NCI-H446 (cell line): ENCODE results near the gene RFESD.
"Not testable (repeated sequence)": the region's sequence is repeated elsewhere in the genome, so short reads cannot be mapped to it uniquely, and the experiment has no call there.

Source experiments
- DNase-seq, 2 experiments: peaks; one replicate each; lab custom pipeline; 2025; lab: John Stamatoyannopoulos, UW

Gene RFESD

DNA sequence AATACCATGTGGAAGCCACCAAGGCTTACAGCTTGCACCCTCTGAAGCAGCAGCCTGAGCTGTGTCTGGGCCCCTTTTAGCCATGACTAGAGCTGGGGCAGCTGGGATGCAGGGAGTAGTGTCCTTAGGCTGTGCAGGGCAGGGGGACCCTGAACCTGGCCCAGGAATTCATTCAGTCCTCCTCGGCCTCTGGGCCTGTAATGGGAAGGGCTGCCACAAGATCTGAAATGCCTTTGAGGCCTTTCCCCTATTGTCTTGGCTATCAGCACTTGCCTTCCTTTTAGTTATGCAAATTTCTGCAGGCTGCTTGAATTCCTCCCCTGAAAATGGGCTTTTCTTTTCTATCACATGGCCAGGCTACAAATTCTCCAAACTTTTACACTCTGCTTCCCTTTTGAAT lies 17.6 kb upstream of the RFESD start:
- DNase-seq = no peak

DNA sequence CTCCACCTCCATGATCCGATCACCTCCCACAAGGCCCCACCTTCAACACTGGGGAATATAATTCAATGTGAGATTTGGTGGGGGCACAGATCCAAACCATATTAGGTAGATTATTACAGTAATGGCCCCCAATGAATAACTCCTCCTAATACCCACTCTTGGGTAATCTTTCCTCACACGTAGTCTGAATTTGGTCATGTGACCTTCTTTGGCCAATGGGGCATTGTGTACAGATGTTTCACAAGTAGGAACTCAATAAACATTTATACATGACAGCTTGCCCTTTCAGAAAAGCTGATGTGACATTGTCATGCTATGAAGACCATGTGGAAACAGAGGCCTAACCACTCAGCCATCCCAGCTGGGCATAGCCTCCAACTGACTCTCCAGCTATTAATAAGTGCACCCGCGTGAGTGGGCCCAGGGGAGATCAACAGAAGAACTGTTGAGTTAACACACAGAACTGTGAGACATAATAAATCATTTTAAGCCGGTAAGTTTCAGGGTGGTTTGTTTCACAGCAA lies 16.1 kb upstream of the RFESD start:
- no peak for DNase-seq

DNA sequence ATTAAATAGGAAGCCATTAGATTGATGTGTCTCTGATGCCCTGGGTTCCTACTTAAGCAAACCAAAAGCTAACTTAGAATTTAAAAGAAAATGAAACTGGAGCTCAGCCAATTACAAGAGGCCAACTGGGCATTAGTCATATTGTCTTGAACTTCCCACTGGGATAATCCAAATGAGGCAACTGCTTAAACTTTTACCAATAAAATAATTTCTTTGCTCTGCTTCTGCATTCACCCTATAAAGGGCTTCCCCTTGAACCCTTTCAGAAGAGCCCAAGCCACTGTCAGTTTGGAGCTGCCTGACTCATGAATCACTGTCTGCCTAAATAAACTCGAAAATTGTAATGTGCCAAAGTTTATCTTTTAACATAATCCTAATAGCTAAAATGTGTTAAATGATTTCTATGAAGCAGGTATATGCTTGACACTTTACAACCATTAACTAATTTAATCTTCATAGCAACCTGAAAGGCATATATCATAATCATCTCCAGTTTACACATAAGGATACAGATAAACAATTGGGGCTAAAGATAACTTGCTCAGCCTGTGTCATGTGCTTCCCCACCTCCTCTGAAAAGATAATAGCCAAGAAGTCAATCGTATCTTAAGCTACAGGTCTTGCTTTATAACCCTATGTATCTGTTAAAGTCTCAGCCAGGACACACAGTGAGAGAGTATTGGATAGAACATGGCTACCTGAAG lies 15.2 kb upstream of the RFESD start:
- DNase-seq = peak in 1 of 2 experiments; percentile 11

DNA sequence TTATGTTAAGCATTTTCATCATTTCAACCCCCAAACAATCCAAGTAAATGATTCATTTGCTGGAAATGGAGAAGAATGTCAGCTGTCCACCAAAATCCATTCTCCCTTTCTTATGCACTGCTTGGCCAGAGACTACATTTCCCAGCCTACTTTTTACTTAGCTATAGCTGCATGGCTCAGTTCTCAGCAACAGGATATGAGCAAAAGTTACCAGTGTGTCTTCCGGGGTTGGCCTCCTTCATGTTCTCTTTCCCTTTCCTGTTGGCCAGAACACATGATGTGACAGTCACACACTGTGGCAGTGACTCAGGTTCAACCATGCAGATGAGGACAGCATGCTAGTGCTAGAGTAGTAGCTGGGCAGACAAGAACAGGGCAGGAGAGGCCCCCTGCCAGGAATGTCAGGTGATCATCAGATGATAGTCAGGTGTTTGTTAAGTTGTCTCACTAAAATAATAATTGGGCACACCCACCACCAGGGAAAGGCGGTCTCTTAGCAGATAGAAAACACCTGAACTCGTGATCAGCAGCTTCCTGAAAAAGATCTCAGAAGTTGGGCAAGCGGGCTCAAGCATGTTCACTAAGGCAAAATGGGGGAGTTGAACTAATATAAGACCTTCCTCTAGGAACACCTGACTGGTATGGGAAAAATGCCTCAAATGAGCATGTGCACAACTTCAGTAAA lies 14.4 kb upstream of the RFESD start:
- DNase-seq = no peak

DNA sequence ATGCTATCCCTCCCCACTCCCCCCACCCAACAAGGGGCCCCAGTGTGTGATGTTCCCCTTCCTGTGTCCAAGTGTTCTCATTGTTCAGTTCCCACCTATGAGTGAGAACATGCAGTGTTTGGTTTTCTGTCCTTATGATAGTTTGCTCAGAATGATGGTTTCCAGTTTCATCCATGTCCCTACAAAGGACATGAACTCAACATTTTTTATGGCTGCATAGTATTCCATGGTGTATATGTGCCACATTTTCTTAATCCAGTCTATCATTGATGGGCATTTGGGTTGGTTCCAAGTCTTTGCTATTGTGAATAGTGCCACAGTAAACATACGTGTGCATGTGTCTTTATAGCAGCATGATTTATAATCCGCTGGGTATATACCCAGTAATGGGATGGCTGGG lies 13.6 kb upstream of the RFESD start:
- not testable (repeated sequence) for DNase-seq

DNA sequence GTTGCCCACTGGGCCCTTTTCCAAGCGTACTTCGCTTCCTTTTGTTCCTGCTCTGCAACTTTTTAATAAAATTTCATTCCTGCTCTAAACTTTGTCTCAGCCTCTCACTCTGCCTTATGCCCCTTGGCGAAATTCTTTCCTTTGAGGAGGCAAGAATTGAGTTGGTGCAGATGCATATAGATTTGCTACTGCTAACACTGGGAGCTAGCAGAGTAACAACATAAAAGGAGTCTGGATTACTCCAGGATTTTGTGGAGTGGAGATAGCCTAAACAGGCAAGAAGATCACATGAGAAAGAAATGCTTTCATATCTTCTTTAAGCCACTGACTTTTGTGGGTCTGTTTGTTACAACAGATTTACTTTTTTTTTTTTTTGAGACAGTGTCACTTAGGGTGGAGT lies 12.9 kb upstream of the RFESD start:
- DNase-seq = no peak

DNA sequence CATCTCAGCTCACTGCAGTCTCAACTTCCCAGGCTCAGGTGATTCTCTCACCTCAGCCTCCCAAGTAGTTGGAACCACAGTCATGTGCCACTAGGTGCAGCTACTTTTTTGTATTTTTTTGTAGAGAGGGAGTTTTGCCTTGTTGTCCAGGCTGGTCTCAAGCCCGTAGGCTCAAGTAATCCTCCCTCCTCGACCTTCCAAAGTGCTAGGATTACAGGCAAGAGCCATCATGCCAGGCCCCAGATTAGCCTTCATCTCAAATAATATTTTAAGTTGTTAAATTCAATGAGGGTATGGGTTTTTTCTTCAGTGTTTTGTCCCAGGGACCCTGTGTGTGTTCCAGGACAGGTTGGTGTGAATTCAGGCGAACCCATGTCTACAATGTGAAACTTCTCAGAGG lies 12.5 kb upstream of the RFESD start:
- no peak for DNase-seq

DNA sequence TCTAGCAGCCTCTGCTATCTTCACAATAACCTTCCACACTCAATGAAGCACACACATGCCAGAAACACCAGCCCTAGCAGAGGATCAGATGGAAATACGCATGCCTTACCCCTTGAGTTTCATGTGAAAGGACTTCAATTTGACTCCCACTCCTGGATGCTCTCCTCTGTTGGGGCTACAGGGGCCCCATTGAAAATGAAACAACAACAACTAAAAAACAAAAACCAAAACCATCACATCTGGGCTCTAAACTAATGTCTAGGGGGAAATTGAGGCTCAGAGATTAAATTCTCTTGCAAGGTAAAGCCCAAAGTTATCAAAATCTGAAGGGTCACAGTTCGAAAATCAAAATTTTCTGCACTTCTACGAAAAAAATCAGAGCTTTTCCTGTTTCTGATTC lies 7.9 kb upstream of the RFESD start:
- no peak for DNase-seq

DNA sequence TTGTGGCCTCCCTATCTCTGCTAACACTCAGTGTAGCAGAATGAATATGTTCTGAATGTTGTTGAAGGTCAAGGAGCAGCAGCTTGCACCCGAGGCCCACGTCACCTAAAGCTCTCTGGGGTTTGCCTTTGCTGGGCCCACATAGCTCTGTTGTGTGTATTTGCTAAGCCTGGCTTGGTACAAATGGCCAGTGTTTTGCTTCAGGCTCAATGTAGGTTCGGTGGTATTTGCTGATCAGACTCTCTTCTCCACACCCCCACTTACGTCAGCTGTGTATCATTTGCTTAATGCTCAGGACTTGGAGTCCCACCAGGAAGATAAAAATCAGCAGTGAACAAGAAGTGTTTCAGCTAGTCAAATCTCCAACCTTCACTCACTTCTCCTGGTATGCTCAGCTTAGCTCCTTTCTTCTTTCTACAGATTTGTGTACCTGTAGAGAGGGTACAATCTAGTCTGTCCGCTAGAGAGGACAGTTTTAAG lies 4.8 kb upstream of the RFESD start:
- no peak for DNase-seq

DNA sequence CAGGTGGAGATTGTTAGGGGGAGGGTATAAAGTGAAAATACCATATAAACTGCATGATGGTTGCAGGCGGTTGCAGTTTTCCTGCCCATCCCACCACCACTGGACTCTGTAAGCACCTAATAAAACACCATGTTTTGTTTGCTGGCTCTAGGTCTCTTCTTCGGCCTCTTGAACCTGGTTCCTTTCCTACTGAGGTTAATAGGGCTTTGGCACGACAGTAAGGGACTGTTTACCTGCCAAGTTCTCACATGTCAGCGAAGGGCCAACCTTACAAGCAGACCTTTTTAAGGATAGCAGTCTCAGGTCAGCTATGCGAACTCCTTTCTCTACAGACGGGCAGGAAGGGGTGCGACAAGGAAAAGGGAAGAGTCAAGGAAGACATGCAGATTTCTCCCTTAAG lies 3.4 kb upstream of the RFESD start:
- no peak for DNase-seq

DNA sequence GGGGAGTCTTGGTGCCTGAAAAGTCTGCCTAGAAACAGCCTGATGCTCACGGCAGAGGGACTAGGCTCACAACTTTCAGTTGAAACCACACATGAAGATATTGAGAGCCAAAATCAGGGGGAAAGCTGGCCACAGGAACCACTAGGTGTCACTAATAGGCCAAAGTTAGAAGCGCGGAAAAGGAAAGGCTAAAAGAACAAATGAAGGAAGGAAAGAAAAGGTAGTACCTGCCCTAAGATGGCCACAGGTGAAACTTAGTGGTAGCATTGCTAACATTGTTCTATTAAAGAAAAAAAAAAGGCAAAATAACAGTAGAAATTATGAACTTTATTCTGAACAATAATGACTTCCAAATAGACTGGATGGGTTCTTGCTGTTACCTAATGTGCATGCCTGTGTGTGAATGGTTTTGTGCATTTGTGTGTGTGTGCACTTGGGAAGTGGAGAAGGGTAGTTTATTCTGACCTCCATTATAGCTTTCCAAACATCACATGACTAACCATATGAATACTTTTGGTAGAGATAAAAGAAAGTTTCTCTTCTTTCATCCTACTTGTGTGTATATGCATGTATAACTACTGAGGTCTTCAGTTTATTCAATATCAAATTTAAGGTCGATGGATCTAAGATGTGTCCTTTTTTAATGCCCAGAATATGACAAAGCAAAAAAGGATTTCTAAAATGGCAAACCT lies 2.1 kb upstream of the RFESD start:
- peak; percentile 24 to 47 for DNase-seq

DNA sequence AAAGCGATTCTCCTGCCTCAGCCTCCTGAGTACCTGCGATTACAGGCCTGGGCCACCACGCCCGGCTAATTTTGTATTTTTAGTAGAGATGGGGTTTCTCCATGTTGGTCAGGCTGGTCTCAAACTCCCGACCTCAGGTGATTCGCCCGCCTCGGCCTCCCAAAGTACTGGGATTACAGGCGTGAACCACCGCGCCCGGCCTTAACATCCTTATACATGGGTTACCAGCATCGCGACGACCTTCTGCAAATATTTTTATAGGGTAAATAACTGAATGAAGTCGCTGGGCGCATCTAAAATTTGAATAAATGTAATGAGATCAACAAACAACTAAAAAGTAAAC lies 380 bp upstream of the RFESD start:
- DNase-seq = not testable (repeated sequence)

DNA sequence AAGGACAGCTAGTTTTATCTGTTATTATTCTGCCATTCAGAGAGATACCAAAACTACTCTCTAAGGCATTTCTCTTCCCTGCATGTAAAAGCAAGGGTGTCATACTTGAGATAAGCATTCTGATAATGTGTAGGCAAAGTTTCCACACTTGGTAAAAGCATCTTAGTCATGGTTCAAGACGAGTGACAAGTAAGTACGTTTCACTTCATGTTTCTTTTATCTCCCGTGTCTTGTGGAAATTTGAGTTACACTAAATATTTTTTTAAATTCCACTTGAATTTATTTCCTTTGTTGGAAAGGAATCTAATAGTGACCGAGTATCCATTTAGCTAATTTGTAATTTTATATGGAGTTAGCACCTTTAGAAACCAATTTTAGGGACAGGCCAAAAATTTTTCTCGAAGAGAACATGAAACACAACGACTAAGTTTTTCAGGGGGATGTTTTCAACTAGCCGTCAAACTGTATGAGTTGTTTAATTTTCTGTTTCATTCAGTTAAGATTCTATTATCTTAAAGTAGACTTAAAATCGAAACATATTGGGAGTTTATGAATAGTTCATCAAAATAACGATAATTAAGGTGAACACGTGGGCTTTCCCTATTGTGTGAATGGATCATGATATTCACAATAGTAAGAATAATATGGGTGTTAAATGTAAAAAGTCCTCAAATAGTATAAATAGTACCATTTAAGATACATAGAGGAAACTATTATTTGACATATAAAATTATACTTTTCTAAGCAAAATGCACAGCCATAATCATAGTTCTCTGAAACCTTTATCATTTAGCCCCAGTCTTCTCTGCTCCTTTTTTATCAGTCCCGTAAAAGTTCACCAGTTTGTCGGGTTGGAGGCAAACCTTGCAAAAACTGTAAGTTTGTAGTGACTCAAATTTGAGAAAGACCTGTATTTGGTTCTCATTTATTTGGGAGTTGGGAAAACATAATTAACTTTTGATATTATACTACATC lies 1.6 kb downstream of the RFESD start:
- DNase-seq = no peak

DNA sequence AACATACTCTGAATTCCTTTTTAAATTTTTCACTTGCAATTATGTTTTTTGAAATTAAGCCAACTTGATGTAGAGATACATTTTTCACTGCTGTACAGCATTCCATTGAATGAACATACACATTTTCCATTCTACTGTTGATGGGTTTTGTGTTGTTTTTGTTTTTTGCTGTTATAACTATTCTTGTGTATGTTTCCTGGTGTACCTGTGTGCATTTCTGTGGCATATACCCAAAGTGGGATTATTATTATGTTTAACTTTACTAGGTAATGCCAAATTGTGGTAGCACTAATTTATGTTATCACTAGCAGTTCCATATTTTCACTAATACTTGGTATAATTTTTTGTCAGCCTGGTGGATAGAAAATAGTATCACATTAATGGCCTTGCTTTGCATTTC lies 2.7 kb downstream of the RFESD start:
- no peak for DNase-seq

DNA sequence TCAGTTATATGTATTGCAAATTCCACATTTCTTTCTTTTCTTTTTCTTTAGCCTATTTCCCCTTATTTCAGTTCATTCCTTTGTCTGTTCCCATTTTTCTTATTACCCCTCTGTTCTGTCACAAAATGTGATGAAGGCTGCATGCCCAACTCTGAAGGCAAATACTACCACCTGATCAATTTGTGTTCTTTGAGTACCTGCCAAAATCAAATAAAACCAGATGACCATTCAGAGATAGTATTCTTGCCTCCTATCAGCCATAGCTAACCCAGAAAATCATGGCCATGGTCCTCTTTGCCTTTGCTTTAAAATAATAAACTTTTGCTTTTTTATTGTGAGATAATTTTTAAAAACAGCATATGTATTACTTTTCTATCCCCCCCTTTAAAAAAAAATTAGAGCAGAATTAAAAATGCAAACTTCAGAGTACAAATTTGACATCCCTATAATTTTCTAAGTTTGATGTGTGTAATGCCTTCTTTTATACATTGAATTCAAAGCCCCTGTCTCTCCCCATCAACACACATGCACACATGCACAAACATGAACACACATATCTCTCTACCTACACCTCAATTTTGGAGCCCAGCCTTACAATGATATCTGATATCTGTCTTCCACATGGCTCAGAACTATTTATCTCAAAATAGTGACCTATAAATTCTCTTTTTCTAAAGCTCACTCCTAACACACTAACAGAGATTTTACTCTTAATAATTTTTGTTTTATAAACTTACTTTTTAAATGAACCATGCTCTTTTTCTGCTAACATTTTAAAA lies 3.5 kb downstream of the RFESD start:
- DNase-seq = no peak

DNA sequence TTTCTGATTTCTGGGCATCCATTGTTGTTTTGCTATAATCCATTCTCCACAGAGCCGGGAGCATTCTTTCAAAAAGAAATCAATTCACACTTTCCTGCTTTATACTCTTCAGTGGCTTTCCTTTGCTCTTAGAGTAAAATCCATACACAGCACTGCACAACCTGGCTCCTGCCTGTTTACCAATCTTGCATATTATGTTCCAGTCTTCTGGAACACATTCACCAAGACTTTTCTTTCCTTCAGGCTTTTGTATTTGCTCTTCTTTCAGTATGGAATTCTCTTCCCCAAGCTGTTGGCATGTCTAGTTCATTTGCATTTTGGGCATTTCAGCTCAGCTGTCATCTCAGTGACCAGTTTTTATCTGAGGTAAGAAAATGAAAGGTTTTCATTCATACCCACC lies 6.3 kb downstream of the RFESD start:
- DNase-seq = no peak

DNA sequence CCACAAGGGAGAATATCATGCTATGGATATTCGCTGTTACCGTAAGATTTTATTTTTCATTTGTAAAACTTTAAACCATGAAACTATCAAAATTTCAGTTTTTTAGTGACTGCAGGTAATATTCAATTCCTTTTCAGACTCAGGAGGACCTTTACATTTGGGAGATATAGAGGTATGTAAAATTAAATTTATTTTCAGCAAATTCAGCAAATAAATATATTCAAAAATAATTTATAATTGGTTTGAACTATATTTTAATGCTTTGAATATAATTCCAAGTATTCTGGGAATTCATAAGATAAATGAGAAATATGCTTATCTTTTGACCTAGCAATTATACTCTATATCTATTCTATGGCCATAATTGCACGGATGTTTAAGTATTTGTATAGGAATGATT lies 7.6 kb downstream of the RFESD start:
- DNase-seq = no peak

DNA sequence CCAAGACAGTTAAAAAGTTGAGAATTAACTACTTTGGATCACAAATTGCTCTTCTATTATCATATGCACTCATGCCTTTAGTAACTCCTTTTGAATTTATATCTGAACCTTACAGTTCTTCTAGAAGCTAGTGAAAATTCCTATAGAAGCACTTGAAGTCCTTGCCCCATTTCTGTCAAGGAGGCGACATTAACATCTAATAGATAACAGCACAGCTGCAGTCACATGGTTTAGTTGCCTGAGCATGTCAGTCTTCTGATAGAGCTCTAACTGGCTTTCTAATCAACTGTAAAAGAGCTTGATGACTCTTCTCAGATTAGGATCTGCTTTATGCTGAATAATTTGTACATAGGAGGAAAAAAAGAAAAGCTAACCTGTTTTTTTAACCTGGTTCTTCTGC lies 9.0 kb downstream of the RFESD start:
- no peak for DNase-seq

DNA sequence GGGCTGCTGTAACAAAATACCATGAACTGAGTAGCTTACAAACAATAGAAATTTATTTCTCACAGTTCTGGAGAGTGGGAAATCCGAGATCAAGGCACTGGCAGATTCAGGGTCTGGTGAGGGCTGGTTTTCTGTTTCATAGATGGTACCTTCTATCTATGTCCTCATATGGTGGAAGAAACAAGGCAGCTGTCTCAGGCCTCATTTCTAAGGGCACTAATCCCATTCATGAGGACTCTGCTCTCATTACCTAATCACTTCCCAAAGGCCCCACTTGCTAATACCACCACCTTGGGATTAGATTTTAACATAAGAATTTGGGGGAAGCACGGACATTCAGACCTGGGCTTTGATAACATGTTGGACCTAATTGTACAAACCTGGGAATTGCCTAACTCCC lies 13.5 kb downstream of the RFESD start:
- DNase-seq = no peak

DNA sequence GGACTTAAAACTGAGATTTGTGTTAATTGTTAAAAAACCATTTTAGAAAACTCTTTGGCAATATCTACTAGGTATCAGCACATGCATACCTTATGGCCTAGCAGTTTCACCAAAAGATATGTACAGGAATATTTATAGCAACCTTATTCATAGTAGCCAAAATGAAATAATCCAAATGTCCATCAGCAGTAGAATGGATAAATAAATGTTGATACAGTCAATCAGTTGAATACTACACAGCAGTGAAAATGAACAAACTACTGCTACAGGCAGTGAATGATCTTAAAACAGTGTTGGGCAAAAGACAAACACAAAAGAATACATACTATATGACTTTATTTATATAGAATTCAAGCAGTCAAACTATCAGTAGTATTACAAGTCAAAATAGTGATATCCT lies 16.4 kb downstream of the RFESD start:
- DNase-seq = no peak

DNA sequence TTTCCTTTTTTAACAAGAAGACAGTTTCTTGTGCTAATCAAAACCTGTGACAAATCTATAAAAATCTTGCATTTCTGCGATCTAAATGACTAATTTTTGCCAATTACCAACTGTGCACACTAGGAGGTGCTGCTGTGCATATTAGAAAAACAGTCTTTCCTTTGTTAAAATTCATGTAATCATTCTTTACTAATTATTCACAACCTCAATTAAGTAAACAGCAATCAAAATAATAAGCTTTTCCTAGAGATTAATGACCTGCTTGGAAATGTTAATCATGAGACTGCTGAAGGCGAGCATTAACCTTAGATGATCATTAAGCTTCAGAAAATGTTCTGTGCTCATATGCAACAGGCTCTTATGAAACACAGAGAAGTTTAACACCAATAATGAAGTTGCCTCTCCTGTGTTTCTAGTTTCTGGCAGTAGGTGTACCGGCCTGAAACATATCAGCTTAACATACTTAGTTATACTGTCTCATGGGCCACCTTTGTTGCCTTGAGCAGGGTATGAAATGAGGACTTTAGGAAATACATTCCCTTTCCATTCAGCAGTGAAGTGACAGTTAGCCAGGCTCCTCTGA lies 17.7 kb downstream of the RFESD start:
- DNase-seq = peak in 1 of 2 experiments; percentile 38
